Measurements from ENCODE around the gene ZNF264. TPM values are rescaled to one million over a fixed set of nuclear protein-coding genes. Genes with fewer than 3 reads are reported as not detected.
A peak's percentile ranks its signal among the peaks of the same experiment; 100 is the strongest.
"Not testable (repeated sequence)": the region's sequence is repeated elsewhere in the genome, so short reads cannot be mapped to it uniquely, and the experiment has no call there.

The ZNF264 gene
- total RNA-seq = 16.5 and 18.0 TPM in 2 replicates

DNA sequence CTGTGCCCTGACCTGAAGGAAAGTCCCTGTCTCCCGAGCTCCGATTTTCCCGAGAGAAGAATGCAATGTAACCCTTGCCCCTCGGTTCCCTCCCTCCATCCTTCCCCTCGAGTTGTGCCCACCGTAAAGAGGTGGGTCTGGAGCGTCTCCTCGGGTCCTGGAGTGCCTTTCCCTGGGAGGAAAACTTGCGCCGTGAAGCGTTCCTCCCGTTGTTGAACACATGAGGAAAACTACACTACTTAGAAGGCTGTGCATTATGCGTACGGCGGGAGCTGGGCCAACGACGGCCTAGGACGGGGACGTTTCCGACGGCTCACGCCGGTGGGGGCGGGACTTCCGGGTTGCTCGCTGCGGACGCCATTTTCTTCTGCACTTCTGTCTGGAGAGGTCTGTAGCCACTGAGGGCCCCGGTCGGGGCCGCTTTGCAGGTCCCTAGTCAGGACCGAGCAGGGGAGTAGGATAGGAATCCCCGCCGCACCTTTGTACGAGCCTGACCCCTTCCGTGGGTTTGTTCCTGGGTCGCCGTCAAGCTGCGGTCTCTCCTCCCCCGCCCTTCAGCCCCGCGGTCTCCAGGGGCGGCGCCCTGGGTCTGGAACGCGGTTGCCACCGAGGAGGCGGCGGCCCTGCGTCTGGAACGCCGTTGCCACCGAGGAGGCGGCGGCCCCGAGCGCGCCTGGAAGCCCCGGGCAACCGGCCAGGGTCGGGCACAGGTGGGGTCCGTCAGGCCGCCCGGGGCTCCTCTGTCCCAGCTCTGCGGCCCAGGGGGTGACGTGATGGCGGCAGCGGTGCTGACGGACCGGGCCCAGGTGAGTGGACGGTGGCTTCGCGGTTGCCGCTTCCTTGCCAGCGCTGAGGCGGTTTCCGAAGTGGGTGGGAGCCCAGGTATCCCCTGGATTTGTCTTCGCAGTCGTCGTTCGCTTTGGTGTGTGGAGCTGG lies at the start of gene ZNF264:
ZNF264 (plus strand) TSS at position 360 of the 936 bp plus-strand sequence; CDS start at position 774, 414 bp downstream.
- H3K4me1 Mint-ChIP-seq (ENCODE audit: low read depth) = peaks cover 19% of the 10 kb centered on the region
- H3K36me3 Mint-ChIP-seq (ENCODE audit: low read depth) = peaks cover 66% of the 10 kb centered on the region
- DNase-seq (ENCODE audit: low spot score) = peak; percentile 84
- peak within 1 kb of the TSS; percentile 83 for H3K27ac Mint-ChIP-seq
- H3K27me3 Mint-ChIP-seq (ENCODE audit: low read depth) = no peaks in the 10 kb centered on the region
- intact Hi-C loops (cut with micrococcal nuclease) = loop anchor here (2.0 to 5.0 kb wide), 2 partner anchors 49 to 91 kb away; partner anchors contain the start of genes ZNF460 and ZNF805
- H3K4me3 Mint-ChIP-seq (ENCODE audit: low read depth) = peak within 1 kb of the TSS; percentile 91
- peaks cover 57% of the 10 kb centered on the region for H3K9me3 Mint-ChIP-seq

DNA sequence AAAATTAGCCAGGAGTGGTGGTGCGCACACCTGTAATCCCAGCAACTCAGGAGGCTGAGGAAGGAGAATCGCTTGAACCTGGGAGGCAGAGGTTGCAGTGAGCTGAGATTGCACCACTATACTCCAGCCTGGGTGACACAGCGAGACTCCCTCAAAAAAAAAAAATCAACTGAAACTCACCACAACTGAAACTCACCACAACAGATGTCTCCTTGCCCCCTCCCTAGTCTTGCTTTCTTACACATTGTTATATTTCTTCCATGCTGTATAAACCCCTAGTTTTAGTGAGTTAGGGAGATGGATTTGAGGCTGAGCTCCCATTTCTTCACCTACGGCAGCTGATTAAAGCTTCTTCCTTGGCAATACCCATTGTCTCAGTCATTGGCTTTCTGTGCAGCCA lies 49.6 kb upstream of the ZNF264 start:
- Mint-ChIP-seq H3K27me3 (ENCODE audit: low read depth) (no peaks in the 10 kb centered on the region), H3K36me3 (ENCODE audit: low read depth) (no peaks in the 10 kb centered on the region), H3K4me3 (ENCODE audit: low read depth) (no peak overlapping the region), H3K9me3 (peaks cover 60% of the 10 kb centered on the region), H3K27ac (no peak overlapping the region), H3K4me1 (ENCODE audit: low read depth) (no peaks in the 10 kb centered on the region)
- intact Hi-C loops (cut with micrococcal nuclease) = no loop called here
- DNase-seq (ENCODE audit: low spot score) = no peak

DNA sequence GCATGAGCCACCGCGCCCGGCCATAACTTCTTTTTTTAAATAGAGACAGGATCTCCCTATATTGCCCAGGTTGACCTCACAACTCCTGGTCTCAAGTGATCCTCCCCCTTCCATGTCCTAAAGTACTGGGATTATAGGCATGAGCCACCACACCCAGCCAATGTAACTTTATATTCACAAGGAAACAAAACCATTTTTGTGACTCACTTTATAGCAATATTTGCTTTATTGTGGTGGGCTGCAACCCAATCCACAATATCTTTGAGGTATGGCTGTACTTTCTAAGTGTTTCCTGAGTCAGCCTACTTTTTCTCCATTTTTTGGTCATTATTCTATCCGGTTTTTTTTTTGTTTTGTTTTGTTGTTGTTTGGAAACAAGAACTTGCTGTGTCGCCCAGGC lies 38.4 kb upstream of the ZNF264 start:
- no peak overlapping the region for H3K27ac Mint-ChIP-seq
- no peak for DNase-seq (ENCODE audit: low spot score)
- H3K9me3 Mint-ChIP-seq = peaks cover 56% of the 10 kb centered on the region
- intact Hi-C loops (cut with micrococcal nuclease) = no loop called here
- H3K4me1 Mint-ChIP-seq (ENCODE audit: low read depth) = no peaks in the 10 kb centered on the region
- no peaks in the 10 kb centered on the region for H3K27me3 Mint-ChIP-seq (ENCODE audit: low read depth)
- no peaks in the 10 kb centered on the region for H3K36me3 Mint-ChIP-seq (ENCODE audit: low read depth)
- H3K4me3 Mint-ChIP-seq (ENCODE audit: low read depth) = no peak overlapping the region

DNA sequence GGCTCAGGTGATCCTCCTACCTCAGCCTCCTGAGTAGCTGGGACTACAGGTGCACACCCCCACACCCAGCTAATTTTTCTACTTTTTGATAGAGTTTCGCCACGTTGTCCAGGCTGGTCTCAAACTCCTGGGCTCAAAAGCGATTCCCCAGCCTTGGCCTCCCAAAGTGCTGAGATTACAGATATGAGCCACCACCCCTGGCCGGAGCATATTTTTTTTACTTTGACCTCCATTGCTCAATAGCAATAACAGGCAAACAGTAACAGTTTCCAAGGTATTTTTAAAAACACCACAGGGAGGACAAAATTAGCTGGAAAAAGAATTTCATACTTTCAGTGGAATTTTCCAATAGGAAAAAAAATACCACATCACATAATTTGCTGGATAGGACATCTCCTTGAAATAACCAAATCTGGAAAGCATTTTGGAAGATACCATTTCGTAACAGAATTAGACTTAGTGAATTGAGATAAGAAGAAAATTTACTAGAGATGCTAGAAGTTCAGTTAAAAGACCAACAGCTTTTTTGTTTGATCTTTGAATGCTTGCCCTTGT lies 29.2 kb upstream of the ZNF264 start:
- intact Hi-C loops (cut with micrococcal nuclease) = no loop called here
- Mint-ChIP-seq H3K27ac (no peak overlapping the region), H3K27me3 (ENCODE audit: low read depth) (no peaks in the 10 kb centered on the region)

DNA sequence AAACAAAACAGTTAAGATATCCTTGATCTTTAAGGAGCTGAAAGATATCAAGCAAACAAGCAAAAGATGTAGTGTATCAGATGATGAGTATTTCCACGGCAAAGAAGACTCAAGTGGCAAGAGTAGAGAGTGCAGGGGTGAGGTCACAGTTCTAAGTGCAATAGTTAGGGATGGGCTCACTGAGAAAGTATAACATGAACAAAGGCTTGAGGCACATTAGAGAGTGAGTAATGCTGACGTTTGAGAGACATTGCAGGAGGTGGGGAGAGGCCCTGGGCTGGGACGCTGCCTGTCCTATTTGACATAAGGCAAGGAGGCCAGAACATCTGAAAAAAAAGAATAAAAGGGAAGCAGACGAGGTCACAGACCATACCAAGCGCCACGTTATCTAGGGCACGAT lies 25.5 kb upstream of the ZNF264 start:
- no peaks in the 10 kb centered on the region for H3K27me3 Mint-ChIP-seq (ENCODE audit: low read depth)
- no peak overlapping the region for H3K27ac Mint-ChIP-seq
- peaks cover 40% of the 10 kb centered on the region for H3K9me3 Mint-ChIP-seq
- DNase-seq (ENCODE audit: low spot score) = no peak
- intact Hi-C loops (cut with micrococcal nuclease) = no loop called here
- H3K36me3 Mint-ChIP-seq (ENCODE audit: low read depth) = no peaks in the 10 kb centered on the region
- H3K4me1 Mint-ChIP-seq (ENCODE audit: low read depth) = no peaks in the 10 kb centered on the region
- no peak overlapping the region for H3K4me3 Mint-ChIP-seq (ENCODE audit: low read depth)

More for the DNA sequence above, 29.2 kb upstream of the ZNF264 start:
- Mint-ChIP-seq H3K4me3 (ENCODE audit: low read depth) (no peak overlapping the region), H3K36me3 (ENCODE audit: low read depth) (no peaks in the 10 kb centered on the region), H3K9me3 (peaks cover 49% of the 10 kb centered on the region), H3K4me1 (ENCODE audit: low read depth) (no peaks in the 10 kb centered on the region)
- DNase-seq (ENCODE audit: low spot score) = no peak

DNA sequence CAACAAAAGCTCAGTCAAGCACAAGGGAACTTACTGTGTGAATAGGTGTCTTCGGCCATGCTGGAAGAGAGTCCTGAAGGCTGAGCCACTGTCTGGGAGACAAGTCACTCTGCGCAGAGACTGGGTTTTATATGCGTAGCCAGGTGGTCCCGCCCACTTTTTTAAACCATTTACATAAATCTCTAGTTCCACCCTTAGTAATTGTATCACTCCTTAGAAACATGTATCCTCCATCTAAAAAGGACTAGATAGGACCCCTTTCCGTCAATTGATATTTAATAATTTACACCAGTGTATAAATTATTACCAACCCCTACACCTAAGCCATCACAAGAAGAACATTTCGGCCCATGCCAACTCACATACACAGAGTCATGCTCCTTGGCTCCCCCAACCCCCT lies 23.9 kb upstream of the ZNF264 start, which contains the start of gene DUXA:
DUXA (minus strand) TSS at position 101 of the 400 bp plus-strand sequence; CDS start at position 59, 42 bp downstream.
- Mint-ChIP-seq H3K9me3 (peaks cover 46% of the 10 kb centered on the region), H3K36me3 (ENCODE audit: low read depth) (no peaks in the 10 kb centered on the region), H3K27ac (no peak within 1 kb of the TSS), H3K4me3 (ENCODE audit: low read depth) (no peak within 1 kb of the TSS), H3K4me1 (ENCODE audit: low read depth) (peaks cover 2% of the 10 kb centered on the region), H3K27me3 (ENCODE audit: low read depth) (no peaks in the 10 kb centered on the region)
- intact Hi-C loops (cut with micrococcal nuclease) = no loop called here
- no peak for DNase-seq (ENCODE audit: low spot score)

DNA sequence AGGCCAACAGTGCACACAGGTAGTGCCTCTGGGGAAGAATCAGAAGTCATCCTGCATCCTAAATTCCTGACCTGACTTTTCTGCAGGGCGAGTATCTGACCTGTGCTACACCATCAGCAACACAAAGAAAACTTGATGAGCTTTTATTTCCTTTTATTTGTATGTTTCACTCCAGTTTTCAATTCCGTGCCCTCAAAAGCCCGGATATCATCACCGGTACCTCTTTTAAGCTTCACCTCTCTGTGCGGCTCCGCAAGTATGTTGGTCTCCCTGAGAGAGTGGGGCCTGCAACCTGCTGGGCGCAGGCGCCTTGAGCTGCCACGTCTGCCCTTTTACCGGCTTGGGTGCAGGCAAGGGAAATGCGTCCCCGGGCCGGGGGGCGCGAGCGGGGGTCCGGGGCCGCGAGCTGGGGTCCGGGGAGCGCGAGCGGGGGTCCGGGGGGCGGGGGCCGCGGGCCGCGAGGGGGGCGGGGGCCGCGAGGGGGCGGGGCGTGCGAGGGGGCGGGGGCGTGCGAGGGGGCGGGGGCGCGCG lies 19.7 kb upstream of the ZNF264 start:
- Mint-ChIP-seq H3K4me3 (ENCODE audit: low read depth) (no peak overlapping the region), H3K4me1 (ENCODE audit: low read depth) (peaks cover 2% of the 10 kb centered on the region), H3K27me3 (ENCODE audit: low read depth) (no peaks in the 10 kb centered on the region), H3K27ac (no peak overlapping the region), H3K9me3 (peaks cover 49% of the 10 kb centered on the region), H3K36me3 (ENCODE audit: low read depth) (no peaks in the 10 kb centered on the region)
- DNase-seq (ENCODE audit: low spot score) = no peak
- intact Hi-C loops (cut with micrococcal nuclease) = no loop called here

DNA sequence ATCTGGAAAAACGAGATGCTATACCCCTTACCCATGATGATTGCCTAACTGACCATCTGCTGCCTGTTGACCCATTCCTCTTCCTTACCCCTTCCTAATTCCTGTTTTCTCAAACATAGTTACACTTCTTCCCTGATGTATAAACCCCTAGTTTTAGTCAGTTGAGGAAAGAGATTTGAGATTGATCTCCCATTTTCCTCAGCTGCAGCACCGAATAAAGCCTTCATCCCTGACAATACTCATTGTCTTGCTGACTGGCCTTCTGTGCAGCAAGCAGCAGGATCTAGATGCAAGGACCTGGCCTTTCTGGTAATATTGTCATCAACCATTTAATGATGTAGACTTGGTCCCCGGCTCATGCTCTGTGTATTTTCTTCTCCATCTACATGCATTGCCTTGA lies 999 bp upstream of the ZNF264 start:
- H3K27ac Mint-ChIP-seq = no peak overlapping the region
- H3K4me1 Mint-ChIP-seq (ENCODE audit: low read depth) = peaks cover 19% of the 10 kb centered on the region
- no peak for DNase-seq (ENCODE audit: low spot score)
- intact Hi-C loops (cut with micrococcal nuclease) = loop anchor here (2.0 to 5.0 kb wide), 2 partner anchors 50 to 92 kb away; partner anchors contain the start of genes ZNF460 and ZNF805
- peaks cover 57% of the 10 kb centered on the region for H3K9me3 Mint-ChIP-seq
- peak overlapping the region; percentile 81 for H3K4me3 Mint-ChIP-seq (ENCODE audit: low read depth)
- H3K36me3 Mint-ChIP-seq (ENCODE audit: low read depth) = peaks cover 55% of the 10 kb centered on the region
- H3K27me3 Mint-ChIP-seq (ENCODE audit: low read depth) = no peaks in the 10 kb centered on the region

DNA sequence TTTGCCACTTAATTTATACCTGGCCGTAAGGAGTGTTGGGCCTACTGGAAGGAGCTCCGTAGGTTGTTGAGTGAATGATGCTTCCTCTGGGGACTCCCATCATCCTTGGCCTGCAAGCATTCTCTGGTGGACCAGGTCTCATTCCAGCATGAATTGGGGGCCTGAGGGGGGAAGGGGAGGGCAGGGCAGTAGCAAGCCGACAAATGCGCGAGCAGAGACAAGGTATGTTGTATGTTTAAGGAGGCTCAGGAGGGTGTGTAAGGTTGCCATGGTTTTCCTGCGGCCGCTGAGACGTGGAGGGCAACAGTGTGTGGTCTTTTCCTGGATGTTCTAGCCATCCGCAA lies 749 bp downstream of the ZNF264 start:
- intact Hi-C loops (cut with micrococcal nuclease) = loop anchor here (5.0 kb wide), 1 partner anchor 90 kb away; the partner anchor contains the start of gene ZNF460
- Mint-ChIP-seq H3K9me3 (peaks cover 62% of the 10 kb centered on the region), H3K4me1 (ENCODE audit: low read depth) (peaks cover 19% of the 10 kb centered on the region), H3K36me3 (ENCODE audit: low read depth) (peaks cover 72% of the 10 kb centered on the region), H3K4me3 (ENCODE audit: low read depth) (peak overlapping the region; percentile 91), H3K27me3 (ENCODE audit: low read depth) (no peaks in the 10 kb centered on the region), H3K27ac (peak overlapping the region; percentile 81)
- DNase-seq (ENCODE audit: low spot score) = no peak

DNA sequence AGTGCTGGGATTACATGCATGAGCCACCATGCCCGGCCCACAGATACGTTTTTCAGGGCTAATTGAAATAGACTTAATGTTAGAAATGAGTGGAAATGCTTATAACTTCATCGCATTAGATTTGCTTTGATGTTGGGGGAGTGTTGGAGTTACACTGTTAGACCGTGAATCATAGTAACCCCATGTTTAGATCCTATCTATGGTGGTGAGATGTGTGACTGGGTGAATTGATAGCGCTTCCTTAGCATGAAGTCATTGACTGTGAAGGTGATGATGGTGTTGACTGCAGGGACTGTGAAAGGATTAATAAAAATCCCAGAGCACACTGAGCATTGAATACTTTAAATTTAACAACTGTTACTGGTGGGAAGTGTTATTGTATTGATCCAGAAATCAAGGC lies 1.7 kb downstream of the ZNF264 start:
- intact Hi-C loops (cut with micrococcal nuclease) = loop anchor here (5.0 kb wide), 1 partner anchor 89 kb away; the partner anchor contains the start of gene ZNF460
- Mint-ChIP-seq H3K9me3 (peaks cover 56% of the 10 kb centered on the region), H3K4me1 (ENCODE audit: low read depth) (peaks cover 19% of the 10 kb centered on the region), H3K27ac (peak overlapping the region; percentile 55), H3K4me3 (ENCODE audit: low read depth) (peak overlapping the region; percentile 91), H3K36me3 (ENCODE audit: low read depth) (peaks cover 82% of the 10 kb centered on the region), H3K27me3 (ENCODE audit: low read depth) (no peaks in the 10 kb centered on the region)
- DNase-seq (ENCODE audit: low spot score) = no peak

DNA sequence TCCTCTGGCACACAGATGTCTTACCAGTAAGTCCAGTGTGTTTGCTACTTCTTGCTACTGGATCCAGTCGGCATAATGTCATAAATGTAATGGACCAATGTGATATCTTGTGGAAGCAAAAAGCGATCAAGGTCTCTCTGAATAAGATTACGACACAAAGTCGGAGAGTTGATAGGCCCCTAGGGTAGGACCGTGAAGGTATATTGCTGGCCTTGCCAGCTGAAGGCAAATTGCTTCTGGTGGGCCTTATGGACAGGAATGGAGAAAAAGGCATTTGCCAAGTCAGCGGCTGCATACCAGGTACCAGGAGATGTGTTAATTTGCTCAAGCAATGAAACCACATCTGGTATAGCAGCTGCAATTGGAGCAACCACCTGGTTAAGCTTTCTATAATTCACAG lies 6.6 kb downstream of the ZNF264 start:
- intact Hi-C loops (cut with micrococcal nuclease); DNase-seq (ENCODE audit: low spot score); H3K27ac Mint-ChIP-seq; H3K27me3 Mint-ChIP-seq (ENCODE audit: low read depth); H3K4me3 Mint-ChIP-seq (ENCODE audit: low read depth): not testable (repeated sequence)
- Mint-ChIP-seq H3K9me3 (peaks cover 42% of the 10 kb centered on the region), H3K36me3 (ENCODE audit: low read depth) (peaks cover 96% of the 10 kb centered on the region), H3K4me1 (ENCODE audit: low read depth) (peaks cover 12% of the 10 kb centered on the region)

DNA sequence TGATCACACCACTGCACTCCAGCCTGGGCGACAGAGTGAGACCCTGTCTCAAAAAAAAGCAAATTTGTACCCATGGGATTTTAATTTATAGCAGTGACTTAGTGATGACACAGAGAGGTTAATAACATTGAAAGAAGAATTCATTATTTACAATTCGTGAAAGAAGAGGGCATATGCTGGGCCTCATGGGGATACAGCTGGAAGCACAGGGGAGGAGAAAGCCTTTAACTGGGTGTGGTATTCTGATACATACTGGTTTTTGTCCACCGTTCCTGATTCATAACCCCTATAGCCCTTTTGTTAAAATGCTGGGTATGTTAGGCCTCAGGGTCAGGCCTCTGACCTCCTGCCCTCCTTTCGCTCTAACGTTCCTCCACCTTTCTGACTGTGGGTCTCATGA lies 10.9 kb downstream of the ZNF264 start:
- peaks cover 92% of the 10 kb centered on the region for H3K36me3 Mint-ChIP-seq (ENCODE audit: low read depth)
- H3K4me3 Mint-ChIP-seq (ENCODE audit: low read depth) = no peak overlapping the region
- intact Hi-C loops (cut with micrococcal nuclease) = no loop called here
- DNase-seq (ENCODE audit: low spot score) = no peak
- no peaks in the 10 kb centered on the region for H3K27me3 Mint-ChIP-seq (ENCODE audit: low read depth)
- peaks cover 34% of the 10 kb centered on the region for H3K9me3 Mint-ChIP-seq
- H3K27ac Mint-ChIP-seq = no peak overlapping the region
- no peaks in the 10 kb centered on the region for H3K4me1 Mint-ChIP-seq (ENCODE audit: low read depth)

DNA sequence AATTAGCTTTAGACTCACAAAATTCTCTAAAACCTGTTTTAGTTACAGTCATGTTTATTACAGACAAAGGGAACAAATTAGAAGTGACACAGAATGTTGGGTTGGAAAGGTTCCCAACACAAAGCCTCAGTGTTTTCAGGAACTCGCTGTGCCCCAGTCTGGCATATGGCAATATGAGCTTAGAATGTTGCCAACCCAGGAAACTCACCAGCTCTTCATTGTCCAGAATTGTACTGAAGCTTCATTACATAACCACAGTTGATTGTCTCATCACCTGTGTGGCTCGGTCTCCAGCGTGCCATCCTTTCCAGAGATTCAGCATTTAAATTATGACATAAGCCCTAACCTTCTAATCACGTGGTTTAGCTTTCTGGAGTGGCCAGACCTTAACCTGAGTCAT lies 19.1 kb downstream of the ZNF264 start:
- peaks cover 58% of the 10 kb centered on the region for H3K9me3 Mint-ChIP-seq
- intact Hi-C loops (cut with micrococcal nuclease) = no loop called here
- no peak overlapping the region for H3K27ac Mint-ChIP-seq
- H3K27me3 Mint-ChIP-seq (ENCODE audit: low read depth) = no peaks in the 10 kb centered on the region
- DNase-seq (ENCODE audit: low spot score) = no peak
- H3K4me1 Mint-ChIP-seq (ENCODE audit: low read depth) = no peaks in the 10 kb centered on the region
- H3K4me3 Mint-ChIP-seq (ENCODE audit: low read depth) = no peak overlapping the region
- peaks cover 89% of the 10 kb centered on the region for H3K36me3 Mint-ChIP-seq (ENCODE audit: low read depth)

All from activated T-helper 2 cell treated with anti-CD3 and anti-CD28 coated beads, Interferon-gamma antibody, Interleukin-2, Interleukin-4, amounts not matched to agents 10 μg/mL and 5 μg/mL and 100 μg/mL, durations not matched to agents 14 hours and 24 hours and 36 hours (primary cell).